Lung (tissue), 12 donors: Measurements from ENCODE around the gene OFD1. TPM values are rescaled to one million over a fixed set of nuclear protein-coding genes. Genes with fewer than 3 reads are reported as not detected.

Experiments used
- ATAC-seq: fragments of 200-7000 bp; cut with Tn5 transposase; one replicate; pipeline ENCODE4 v1.9.1; 2020; ENCODE audit warnings: moderate number of reproducible peaks; ENCODE audit not compliant: insufficient read depth, low FRiP score
- DNase-seq, 3 donors: peaks; one replicate each; pipeline ENCODE4 v3.0.0-alpha.2; 2013 to 2017
- H3K27ac ChIP-seq, 2 donors: one replicate each; pipeline ENCODE4 v1.5.1; 2013; ENCODE audit warnings: mild to moderate bottlenecking in 2 of 2, moderate library complexity in 2 of 2, control low read depth in 1 of 2, inconsistent platforms in 1 of 2, low read depth in 1 of 2, low read length in 1 of 2
- H3K27me3 ChIP-seq, 3 donors: one replicate each; pipeline ENCODE4 v1.5.1; 2013; ENCODE audit warnings: low read length in 2 of 3; ENCODE audit not compliant: control insufficient read depth in 3 of 3, insufficient read depth in 3 of 3
- H3K36me3 ChIP-seq, 4 donors: one replicate each; pipeline ENCODE4 v1.5.1; 2013; ENCODE audit warnings: low read length in 4 of 4, mild to moderate bottlenecking in 1 of 4, moderate library complexity in 1 of 4; ENCODE audit not compliant: control insufficient read depth in 4 of 4, insufficient read depth in 4 of 4
- H3K4me1 ChIP-seq, 5 donors: one replicate each; pipeline ENCODE4 v1.5.1; 2013; ENCODE audit warnings: low read length in 5 of 5, mild to moderate bottlenecking in 2 of 5, moderate library complexity in 1 of 5; ENCODE audit not compliant: control insufficient read depth in 5 of 5, insufficient read depth in 5 of 5
- H3K4me3 ChIP-seq: one replicate; pipeline ENCODE4 v1.5.1; 2013; ENCODE audit warnings: mild to moderate bottlenecking, control low read depth, moderate library complexity
- H3K9ac ChIP-seq, 2 donors: one replicate each; pipeline ENCODE4 v1.5.1; 2013; ENCODE audit warnings: low read length in 2 of 2, control low read depth in 1 of 2; ENCODE audit not compliant: insufficient read depth in 1 of 2
- H3K9me3 ChIP-seq, 4 donors: one replicate each; pipeline ENCODE4 v1.5.1; 2013; ENCODE audit warnings: low read length in 3 of 4, mild to moderate bottlenecking in 1 of 4, moderate library complexity in 1 of 4; ENCODE audit not compliant: control insufficient read depth in 4 of 4, insufficient read depth in 3 of 4
- WGBS, 2 donors: extraction: QIAGEN DNeasy Blood & Tissue Kit; methylation state at CpG; one replicate each; pipeline ENCODE4 v1.1.7; 2013; 5-methylcytosine and 5-hydroxymethylcytosine counted together
- polyA plus RNA-seq, 2 donors: library from polyadenylated mRNA; stranded (reverse); fragments of 200-250 nt; gene quantifications; one replicate each; pipeline ENCODE4 v1.2.1, GENCODE V29; 2013
- total RNA-seq, 2 donors: library from RNA; depleted of rRNA in 1 of 2; stranded (reverse); fragments of >200 nt in 1 of 2; gene quantifications; one replicate each; pipeline ENCODE4 v1.2.1, GENCODE V29; 2014 to 2021
- TF ChIP-seq, protein P1 (sequence below): IDR thresholded peaks from 2 replicates; pipeline ENCODE4 v1.5.1; 2012; ENCODE audit warnings: mild to moderate bottlenecking; ENCODE audit errors: control extremely low read depth, extremely low read depth
- donor health status: control.
- donor health status: control.
- donor health status: Bipolar disorder and iron deficiency.
- donor health status: healthy.
- donor health status: DM: yes; HTN: yes; CAD: no.

OFD1 gene
- total and polyA plus RNA-seq, 4 donors: 10.3 to 65.8 (median 34.6) TPM

DNA sequence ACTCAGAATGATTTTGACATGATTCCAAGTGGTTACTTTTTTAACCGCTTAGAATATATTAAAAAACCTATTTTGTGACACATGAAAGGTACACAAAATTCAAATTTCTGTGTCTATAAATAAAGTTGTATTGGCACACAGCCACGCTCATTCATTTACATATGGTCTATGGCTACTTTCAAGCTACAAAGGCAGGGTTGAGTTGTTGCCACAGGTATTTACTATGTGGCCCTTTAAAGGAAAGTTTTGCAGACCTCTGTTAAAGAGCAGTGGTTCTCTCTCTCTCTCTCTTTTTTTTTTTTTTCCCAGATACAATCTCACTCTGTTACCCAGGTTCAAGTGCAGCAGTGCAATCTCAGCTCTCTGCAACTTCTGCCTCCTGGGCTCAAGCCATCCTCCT, 59.3 kb downstream of the OFD1 start:
- Histone ChIP-seq H3K9ac (no peak overlapping the region), H3K4me1 (no peaks in the 10 kb centered on the region), H3K27ac (no peak overlapping the region), H3K36me3 (no peaks in the 10 kb centered on the region), H3K4me3 (no peak overlapping the region), H3K9me3 (no peaks in the 10 kb centered on the region), H3K27me3 (peaks cover 0 to 23% (median 18%) of the 10 kb centered on the region in 3 donors)
- DNase-seq: no peak
- WGBS, 2 donors: 85 to 87% methylated on average over 2 of the region's 2 CpGs
- TF ChIP-seq, protein P1, sequence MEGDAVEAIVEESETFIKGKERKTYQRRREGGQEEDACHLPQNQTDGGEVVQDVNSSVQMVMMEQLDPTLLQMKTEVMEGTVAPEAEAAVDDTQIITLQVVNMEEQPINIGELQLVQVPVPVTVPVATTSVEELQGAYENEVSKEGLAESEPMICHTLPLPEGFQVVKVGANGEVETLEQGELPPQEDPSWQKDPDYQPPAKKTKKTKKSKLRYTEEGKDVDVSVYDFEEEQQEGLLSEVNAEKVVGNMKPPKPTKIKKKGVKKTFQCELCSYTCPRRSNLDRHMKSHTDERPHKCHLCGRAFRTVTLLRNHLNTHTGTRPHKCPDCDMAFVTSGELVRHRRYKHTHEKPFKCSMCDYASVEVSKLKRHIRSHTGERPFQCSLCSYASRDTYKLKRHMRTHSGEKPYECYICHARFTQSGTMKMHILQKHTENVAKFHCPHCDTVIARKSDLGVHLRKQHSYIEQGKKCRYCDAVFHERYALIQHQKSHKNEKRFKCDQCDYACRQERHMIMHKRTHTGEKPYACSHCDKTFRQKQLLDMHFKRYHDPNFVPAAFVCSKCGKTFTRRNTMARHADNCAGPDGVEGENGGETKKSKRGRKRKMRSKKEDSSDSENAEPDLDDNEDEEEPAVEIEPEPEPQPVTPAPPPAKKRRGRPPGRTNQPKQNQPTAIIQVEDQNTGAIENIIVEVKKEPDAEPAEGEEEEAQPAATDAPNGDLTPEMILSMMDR: no peak
- no peak for ATAC-seq

- TF ChIP-seq, protein P1: no peak
- Histone ChIP-seq H3K36me3 (no peaks in the 10 kb centered on the region), H3K9ac (no peak overlapping the region), H3K27me3 (peaks cover 0 to 25% (median 16%) of the 10 kb centered on the region in 3 donors), H3K9me3 (no peaks in the 10 kb centered on the region), H3K27ac (no peak overlapping the region), H3K4me1 (no peaks in the 10 kb centered on the region), H3K4me3 (no peak overlapping the region)
- ATAC-seq: no peak
- no peak for DNase-seq
- WGBS, 2 donors: 84 to 87% methylated on average over 10 of the region's 10 CpGs
These were observed 59.9 kb downstream of the OFD1 start for GRCh38 chrX:13794417-13794816.

- TF ChIP-seq, protein P1: no peak
- Histone ChIP-seq H3K27me3 (peaks cover 0 to 39% (median 26%) of the 10 kb centered on the region in 3 donors), H3K9ac (no peak overlapping the region), H3K4me3 (no peak overlapping the region), H3K9me3 (peaks cover 0 to 1% (median 0%) of the 10 kb centered on the region in 4 donors), H3K36me3 (no peaks in the 10 kb centered on the region), H3K4me1 (no peaks in the 10 kb centered on the region), H3K27ac (no peak overlapping the region)
- DNase-seq (no peak), ATAC-seq (no peak)
- 78 to 91% methylated on average over 4 of the region's 4 CpGs for WGBS, 2 donors
These were observed 63.0 kb downstream of the OFD1 start for GRCh38 chrX:13797512-13797911.

- no peak for DNase-seq
- WGBS, 2 donors: 92 to 98% methylated on average over 4 of the region's 4 CpGs
- TF ChIP-seq, protein P1: no peak
These were observed 63.6 kb downstream of the OFD1 start for GRCh38 chrX:13798184-13798583.

More at GRCh38 chrX:13798184-13798583, 63.6 kb downstream of the OFD1 start:
- H3K4me3 ChIP-seq: no peak overlapping the region
- peaks cover 0 to 45% (median 26%) of the 10 kb centered on the region in 3 donors for H3K27me3 ChIP-seq
- no peaks in the 10 kb centered on the region for H3K36me3 ChIP-seq
- no peak overlapping the region for H3K9ac ChIP-seq
- no peak overlapping the region for H3K27ac ChIP-seq
- no peaks in the 10 kb centered on the region for H3K4me1 ChIP-seq
- H3K9me3 ChIP-seq: peaks cover 0 to 1% (median 0%) of the 10 kb centered on the region in 4 donors
- ATAC-seq: no peak
